Endodermal cell (in vitro differentiated cells): ENCODE data around the gene CRYAB. TPM values are rescaled to one million over a fixed set of nuclear protein-coding genes. Genes with fewer than 3 reads are reported as not detected.
"Not testable (repeated sequence)": the region's sequence is repeated elsewhere in the genome, so short reads cannot be mapped to it uniquely, and the experiment has no call there.

ENCODE experiments used
- DNase-seq: peaks from one replicate; pipeline ENCODE4 v3.0.0-alpha.2; 2017
- H3K27ac ChIP-seq: 2 replicates; pipeline ENCODE4 v1.5.1; 2013; ENCODE audit warnings: mild to moderate bottlenecking, low read depth, low read length, moderate library complexity
- H3K27me3 ChIP-seq: 2 replicates; pipeline ENCODE4 v1.6.1; 2013; ENCODE audit warnings: mild to moderate bottlenecking, low read length, moderate library complexity; ENCODE audit not compliant: insufficient read depth, control insufficient read depth, poor library complexity, severe bottlenecking
- H3K36me3 ChIP-seq: 2 replicates; pipeline ENCODE4 v1.7.0; 2013; ENCODE audit warnings: mild to moderate bottlenecking, low read length, moderate library complexity; ENCODE audit not compliant: control insufficient read depth, insufficient read depth
- H3K4me1 ChIP-seq: one replicate; pipeline ENCODE4 v1.7.0; 2013; ENCODE audit warnings: low read length; ENCODE audit not compliant: control insufficient read depth, insufficient read depth
- H3K4me3 ChIP-seq: 2 replicates; pipeline ENCODE4 v1.5.1; 2013; ENCODE audit warnings: mild to moderate bottlenecking, low read length, moderate library complexity
- H3K9ac ChIP-seq: 2 replicates; pipeline ENCODE4 v1.6.1; 2013; ENCODE audit warnings: mild to moderate bottlenecking, low read length, moderate library complexity; ENCODE audit not compliant: poor library complexity, severe bottlenecking; ENCODE audit errors: extremely low read depth
- H3K9me3 ChIP-seq: 2 replicates; pipeline ENCODE4 v1.6.1; 2013; ENCODE audit warnings: mild to moderate bottlenecking, low read length, moderate library complexity; ENCODE audit not compliant: control insufficient read depth
- H3K27ac Mint-ChIP-seq: 2 replicates; pipeline ENCODE4 v1.8.0; 2020; ENCODE audit warnings: mixed read lengths
- H3K27me3 Mint-ChIP-seq: 2 replicates; pipeline ENCODE4 v1.8.0; 2021; ENCODE audit warnings: mild to moderate bottlenecking, mixed read lengths; ENCODE audit not compliant: insufficient read depth
- H3K36me3 Mint-ChIP-seq: 2 replicates; pipeline ENCODE4 v1.8.0; 2020; ENCODE audit warnings: low read depth, mixed read lengths
- H3K4me1 Mint-ChIP-seq: 2 replicates; pipeline ENCODE4 v1.8.0; 2020; ENCODE audit warnings: mixed read lengths
- H3K4me3 Mint-ChIP-seq: 2 replicates; pipeline ENCODE4 v1.8.0; 2020; ENCODE audit warnings: mild to moderate bottlenecking, moderate library complexity, mixed read lengths
- H3K9me3 Mint-ChIP-seq: 2 replicates; pipeline ENCODE4 v1.8.0; 2020; ENCODE audit warnings: mild to moderate bottlenecking, mixed read lengths
- WGBS, 2 experiments: methylation state at CpG; one replicate each; pipeline versions ENCODE4 v1.1.5 to v1.1.7; 2013; ENCODE audit warnings: missing lambda C conversion rate in 2 of 2, mixed read lengths in 1 of 2; ENCODE audit not compliant: insufficient coverage in 1 of 2, insufficient read length in 1 of 2; 5-methylcytosine and 5-hydroxymethylcytosine counted together
- total RNA-seq, 2 donors: library from RNA; stranded (reverse); fragmentation: NEBNext Ultra II Directional in 1 of 2; extraction: Animal tissue kit (Norgen Biotek cat#: 25700) in 1 of 2; gene quantifications; 2 replicates in 1 of 2; 3 replicates in 1 of 2; pipeline ENCODE4 v1.2.1, GENCODE V29; 2021
- TF ChIP-seq, protein P1 (sequence below): fragments of 200-600 bp; sonication (generic); conservative IDR thresholded peaks from 2 replicates; pipeline ENCODE4 v1.5.0; 2021; ENCODE audit warnings: antibody characterized with exemption, mild to moderate bottlenecking

CRYAB gene
- total RNA-seq, 2 donors from 2014 or later: 0.84 to 4.4 TPM

DNA sequence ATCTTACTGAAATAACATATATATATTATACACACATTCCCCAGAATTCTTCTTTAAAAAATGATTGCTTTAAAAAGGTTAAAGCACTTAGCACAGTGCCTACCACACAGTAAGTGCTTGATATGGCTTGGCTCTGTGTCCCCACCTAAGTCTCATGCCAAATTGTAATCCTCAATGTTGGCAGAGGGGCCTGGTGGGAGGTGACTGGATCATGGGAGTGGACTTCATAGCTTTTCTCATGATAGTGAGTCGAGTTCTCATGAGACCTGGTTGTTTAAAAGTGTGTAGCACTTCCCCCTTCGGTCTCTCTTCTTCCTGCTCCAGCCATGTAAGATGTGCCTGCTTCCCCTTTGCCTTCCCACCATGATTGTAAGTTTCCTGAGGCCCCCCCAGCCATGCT is 6.2 kb downstream of the CRYAB start:
- no peak overlapping the region for H3K9ac ChIP-seq
- H3K9me3 ChIP-seq: no peaks in the 10 kb centered on the region
- H3K36me3 ChIP-seq: no peaks in the 10 kb centered on the region
- Mint-ChIP-seq H3K9me3 (peaks cover 3% of the 10 kb centered on the region), H3K27ac (no peak overlapping the region), H3K27me3 (no peaks in the 10 kb centered on the region), H3K4me1 (peaks cover 18% of the 10 kb centered on the region), H3K4me3 (no peak overlapping the region), H3K36me3 (no peaks in the 10 kb centered on the region)
- no peaks in the 10 kb centered on the region for H3K27me3 ChIP-seq
- no peak overlapping the region for H3K27ac ChIP-seq
- peaks cover 9% of the 10 kb centered on the region for H3K4me1 ChIP-seq
- TF ChIP-seq, protein P1, sequence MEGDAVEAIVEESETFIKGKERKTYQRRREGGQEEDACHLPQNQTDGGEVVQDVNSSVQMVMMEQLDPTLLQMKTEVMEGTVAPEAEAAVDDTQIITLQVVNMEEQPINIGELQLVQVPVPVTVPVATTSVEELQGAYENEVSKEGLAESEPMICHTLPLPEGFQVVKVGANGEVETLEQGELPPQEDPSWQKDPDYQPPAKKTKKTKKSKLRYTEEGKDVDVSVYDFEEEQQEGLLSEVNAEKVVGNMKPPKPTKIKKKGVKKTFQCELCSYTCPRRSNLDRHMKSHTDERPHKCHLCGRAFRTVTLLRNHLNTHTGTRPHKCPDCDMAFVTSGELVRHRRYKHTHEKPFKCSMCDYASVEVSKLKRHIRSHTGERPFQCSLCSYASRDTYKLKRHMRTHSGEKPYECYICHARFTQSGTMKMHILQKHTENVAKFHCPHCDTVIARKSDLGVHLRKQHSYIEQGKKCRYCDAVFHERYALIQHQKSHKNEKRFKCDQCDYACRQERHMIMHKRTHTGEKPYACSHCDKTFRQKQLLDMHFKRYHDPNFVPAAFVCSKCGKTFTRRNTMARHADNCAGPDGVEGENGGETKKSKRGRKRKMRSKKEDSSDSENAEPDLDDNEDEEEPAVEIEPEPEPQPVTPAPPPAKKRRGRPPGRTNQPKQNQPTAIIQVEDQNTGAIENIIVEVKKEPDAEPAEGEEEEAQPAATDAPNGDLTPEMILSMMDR: no peak
- WGBS, 2 experiments: 71 to 97% methylated on average over 1 to 2 of the region's 2 CpGs
- DNase-seq: no peak
- H3K4me3 ChIP-seq: no peak overlapping the region

DNA sequence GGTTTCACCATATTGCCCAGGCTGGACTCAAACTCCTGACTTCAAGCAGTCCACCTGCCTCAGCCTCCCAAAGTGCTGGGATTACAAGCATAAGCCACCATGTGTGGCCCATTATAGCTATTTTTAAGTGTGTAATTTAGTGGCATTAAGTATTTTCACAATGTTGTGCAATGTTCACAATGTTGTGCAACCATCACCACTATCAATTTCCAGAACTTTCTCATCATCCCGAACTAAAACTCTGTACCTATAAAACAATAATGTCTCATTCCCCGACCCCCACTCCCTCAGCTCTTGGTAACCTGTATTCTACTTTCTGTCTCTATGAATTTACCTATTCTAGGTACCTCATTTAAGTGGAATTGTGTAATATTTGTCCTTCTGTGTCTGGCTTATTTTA is 24.7 kb downstream of the CRYAB start:
- no peaks in the 10 kb centered on the region for H3K9me3 ChIP-seq

DNA sequence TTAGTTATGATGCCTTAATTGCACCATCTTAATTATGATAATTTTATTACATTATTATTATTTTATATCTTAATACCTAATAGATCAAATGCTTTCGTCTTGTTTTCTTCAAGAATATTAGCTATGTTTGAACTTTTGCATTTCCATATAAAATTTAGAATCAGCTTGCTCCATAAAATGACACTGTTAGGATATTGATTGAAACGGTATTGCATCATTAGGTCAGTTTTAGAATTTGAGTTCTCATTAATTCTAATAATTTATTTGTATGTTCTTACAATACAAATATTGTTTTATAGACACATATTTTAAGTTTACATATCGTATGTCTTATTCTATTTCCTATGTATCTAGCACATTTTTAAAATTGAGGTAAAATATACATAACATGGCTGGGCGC is 25.5 kb downstream of the CRYAB start:
- Mint-ChIP-seq H3K36me3 (no peaks in the 10 kb centered on the region), H3K27me3 (peaks cover 3% of the 10 kb centered on the region), H3K27ac (no peak overlapping the region), H3K4me3 (no peak overlapping the region), H3K4me1 (no peaks in the 10 kb centered on the region), H3K9me3 (no peaks in the 10 kb centered on the region)
- Histone ChIP-seq H3K9me3 (no peaks in the 10 kb centered on the region), H3K4me3 (no peak overlapping the region), H3K27me3 (no peaks in the 10 kb centered on the region), H3K9ac (no peak overlapping the region), H3K4me1 (no peaks in the 10 kb centered on the region), H3K36me3 (no peaks in the 10 kb centered on the region), H3K27ac (no peak overlapping the region)
- WGBS, 2 experiments: 92% methylated on average over 1 of the region's 4 CpGs; no CpG with 5 or more reads in 1 of the 2 experiments
- DNase-seq: no peak
- TF ChIP-seq, protein P1: no peak

More for the DNA sequence above, 24.7 kb downstream of the CRYAB start:
- TF ChIP-seq, protein P1: no peak
- H3K36me3 ChIP-seq: no peaks in the 10 kb centered on the region
- 93% methylated on average over 2 of the region's 2 CpGs; no CpG with 5 or more reads in 1 of the 2 experiments for WGBS, 2 experiments
- Mint-ChIP-seq H3K9me3 (peaks cover 3% of the 10 kb centered on the region), H3K27ac (no peak overlapping the region), H3K27me3 (peaks cover 4% of the 10 kb centered on the region), H3K4me1 (no peaks in the 10 kb centered on the region), H3K36me3 (no peaks in the 10 kb centered on the region), H3K4me3 (no peak overlapping the region)
- no peak for DNase-seq
- no peak overlapping the region for H3K9ac ChIP-seq
- no peaks in the 10 kb centered on the region for H3K4me1 ChIP-seq
- no peaks in the 10 kb centered on the region for H3K27me3 ChIP-seq
- H3K4me3 ChIP-seq: no peak overlapping the region
- no peak overlapping the region for H3K27ac ChIP-seq

DNA sequence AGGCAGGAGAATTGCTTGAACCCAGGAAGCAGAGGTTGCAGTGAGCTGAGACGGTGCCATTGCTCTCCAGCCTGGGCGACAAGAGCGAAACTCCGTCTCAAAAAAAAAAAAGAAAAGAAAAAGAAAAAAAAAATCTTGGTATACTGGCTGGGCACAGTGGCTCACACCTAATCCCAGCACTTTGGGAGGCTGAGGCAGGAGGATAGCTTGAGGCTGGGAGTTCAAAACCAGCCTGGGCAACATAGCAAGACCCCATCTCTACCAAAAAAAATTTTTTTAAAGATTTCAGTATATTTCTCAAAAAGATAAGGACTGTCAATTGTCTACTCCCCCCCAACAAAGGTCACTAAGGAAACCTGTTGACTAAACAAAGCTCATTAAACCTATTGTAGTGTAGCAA is 26.5 kb downstream of the CRYAB start:
- not testable (repeated sequence) for H3K27ac Mint-ChIP-seq, H3K4me1 Mint-ChIP-seq, H3K9ac ChIP-seq, H3K36me3 Mint-ChIP-seq, H3K36me3 ChIP-seq, H3K9me3 Mint-ChIP-seq, H3K27me3 ChIP-seq, H3K4me1 ChIP-seq, H3K27me3 Mint-ChIP-seq, H3K27ac ChIP-seq, H3K9me3 ChIP-seq, H3K4me3 ChIP-seq, H3K4me3 Mint-ChIP-seq, DNase-seq
- 88 to 100% methylated on average over 2 to 4 of the region's 4 CpGs for WGBS, 2 experiments
